ENCODE data around the gene NYAP2. TPM values are rescaled to one million over a fixed set of nuclear protein-coding genes. Genes with fewer than 3 reads are reported as not detected.
A peak's percentile ranks its signal among the peaks of the same experiment; 100 is the strongest.

Gene NYAP2
- total and polyA plus RNA-seq, 10 of the 15 experiments (the other 5 are each of a cell fraction or from before 2014, with no cell fraction given), result 0.03 TPM; not detected in 9

DNA sequence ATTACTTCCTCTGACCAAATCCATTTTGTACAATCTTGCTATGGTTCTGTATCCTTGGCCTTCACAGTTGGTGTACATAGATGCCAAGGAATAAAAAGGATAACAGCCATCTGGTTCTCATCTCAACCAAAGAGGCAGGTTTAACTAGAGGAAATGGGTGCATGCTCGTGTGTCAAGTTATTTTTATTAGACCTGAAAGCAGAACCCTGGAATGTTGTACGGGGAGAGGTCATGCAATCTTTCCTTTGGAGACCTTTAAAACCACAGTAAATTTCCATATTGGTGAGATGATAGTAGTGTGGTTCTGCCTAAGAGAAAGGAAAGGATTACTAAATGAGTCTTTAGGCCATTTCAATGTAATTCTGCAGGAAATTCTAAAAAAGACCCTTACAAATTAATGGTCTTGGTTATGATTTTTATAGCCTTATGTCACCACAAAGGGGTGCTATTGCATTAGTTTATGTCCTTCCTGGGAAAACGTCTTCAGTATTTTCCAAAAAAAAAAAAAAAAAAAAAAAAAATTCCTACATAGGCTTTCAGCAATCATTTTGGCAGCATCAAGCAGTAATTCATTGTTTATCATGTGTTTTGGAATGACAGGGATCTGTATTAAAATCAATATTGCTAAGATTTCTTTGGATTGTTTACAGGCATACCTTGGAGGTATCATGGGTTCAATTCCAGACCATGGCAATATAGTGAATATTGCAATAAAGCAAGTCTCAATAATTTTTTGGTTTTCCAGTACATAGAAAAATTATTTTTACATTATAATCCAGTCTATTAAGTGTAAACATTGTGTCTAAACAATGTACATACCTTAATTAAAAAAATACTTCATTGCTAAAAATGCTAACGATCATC, 270.8 kb downstream of the NYAP2 start:
- no peaks in the 10 kb centered on the region for H3K79me2 ChIP-seq (ENCODE audit: control insufficient read depth, insufficient read depth, low read length)
- RAD21 ChIA-PET (ENCODE audit: unreplicated experiment), result interaction anchor here (1.9 kb wide), 1 partner anchor 1132 kb away, joined by 6 read pairs; no protein-coding TSS in a partner anchor
- no peak overlapping the region for H3K4me3 ChIP-seq
- no peaks in the 10 kb centered on the region for H3K9me3 ChIP-seq (replicated peaks; ENCODE audit: control insufficient read depth, insufficient read depth, low read length)
- no peak overlapping the region for H3K4me2 ChIP-seq (ENCODE audit: control insufficient read depth, insufficient read depth)
- intact Hi-C loops (cut with micrococcal nuclease; ENCODE audit: unreplicated experiment) (no loop called here), in situ Hi-C loops (cut with MboI) (no loop called here)
- H4K20me1 ChIP-seq (ENCODE audit: control insufficient read depth, insufficient read depth), result no peaks in the 10 kb centered on the region
- H3K27ac ChIP-seq (ENCODE audit: control insufficient read depth, insufficient read depth), result no peak overlapping the region
- no peak overlapping the region for H3K9ac ChIP-seq (ENCODE audit: control insufficient read depth, insufficient read depth, low read length)
- no peaks in the 10 kb centered on the region for H3K36me3 ChIP-seq (ENCODE audit: control insufficient read depth in 2 of 2, insufficient read depth in 2 of 2, low read length in 1 of 2)
- ATAC-seq (no peak), FAIRE-seq (no peak), DNase-seq (ENCODE audit: low read depth, low spot score) (no peak)
- H2AFZ ChIP-seq (ENCODE audit: control insufficient read depth, low read depth, low read length), result no peak overlapping the region
- no peaks in the 10 kb centered on the region for H3K4me1 ChIP-seq (ENCODE audit: control insufficient read depth, insufficient read depth, low read length)
- CTCF ChIA-PET, result interaction anchor here (0.8 to 2.3 kb wide), 7 partner anchors 9 to 1568 kb away, joined by 3 to 13 read pairs (median 4); no protein-coding TSS in a partner anchor
- WGBS (ENCODE audit: insufficient coverage, insufficient replicate concordance, low lambda C conversion rate, missing lambda C conversion rate), result 0% methylated on average over 4 of the region's 4 CpGs
- POLR2A ChIA-PET, result interaction anchor here (0.5 kb wide), 1 partner anchor 15 kb away, joined by 4 read pairs; no protein-coding TSS in a partner anchor
- no peaks in the 10 kb centered on the region for H3K27me3 ChIP-seq (replicated peaks in 1 of 2; ENCODE audit: control insufficient read depth in 2 of 2, insufficient read depth in 2 of 2, low read length in 1 of 2)
- SMC1A ChIA-PET (ENCODE audit: uncharacterized antibody, unreplicated experiment), result interaction anchor here (1.0 to 1.9 kb wide), 4 partner anchors 1128 to 1317 kb away, joined by 3 to 13 read pairs (median 4); no protein-coding TSS in a partner anchor
- no TSS peak for BruUV-seq (replicated peaks)
- TF ChIP-seq, protein P1, sequence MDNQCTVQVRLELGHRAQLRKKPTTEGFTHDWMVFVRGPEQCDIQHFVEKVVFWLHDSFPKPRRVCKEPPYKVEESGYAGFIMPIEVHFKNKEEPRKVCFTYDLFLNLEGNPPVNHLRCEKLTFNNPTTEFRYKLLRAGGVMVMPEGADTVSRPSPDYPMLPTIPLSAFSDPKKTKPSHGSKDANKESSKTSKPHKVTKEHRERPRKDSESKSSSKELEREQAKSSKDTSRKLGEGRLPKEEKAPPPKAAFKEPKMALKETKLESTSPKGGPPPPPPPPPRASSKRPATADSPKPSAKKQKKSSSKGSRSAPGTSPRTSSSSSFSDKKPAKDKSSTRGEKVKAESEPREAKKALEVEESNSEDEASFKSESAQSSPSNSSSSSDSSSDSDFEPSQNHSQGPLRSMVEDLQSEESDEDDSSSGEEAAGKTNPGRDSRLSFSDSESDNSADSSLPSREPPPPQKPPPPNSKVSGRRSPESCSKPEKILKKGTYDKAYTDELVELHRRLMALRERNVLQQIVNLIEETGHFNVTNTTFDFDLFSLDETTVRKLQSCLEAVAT (IDR thresholded peaks at IDR 0.05), result no peak
- TF ChIP-seq, protein P2, sequence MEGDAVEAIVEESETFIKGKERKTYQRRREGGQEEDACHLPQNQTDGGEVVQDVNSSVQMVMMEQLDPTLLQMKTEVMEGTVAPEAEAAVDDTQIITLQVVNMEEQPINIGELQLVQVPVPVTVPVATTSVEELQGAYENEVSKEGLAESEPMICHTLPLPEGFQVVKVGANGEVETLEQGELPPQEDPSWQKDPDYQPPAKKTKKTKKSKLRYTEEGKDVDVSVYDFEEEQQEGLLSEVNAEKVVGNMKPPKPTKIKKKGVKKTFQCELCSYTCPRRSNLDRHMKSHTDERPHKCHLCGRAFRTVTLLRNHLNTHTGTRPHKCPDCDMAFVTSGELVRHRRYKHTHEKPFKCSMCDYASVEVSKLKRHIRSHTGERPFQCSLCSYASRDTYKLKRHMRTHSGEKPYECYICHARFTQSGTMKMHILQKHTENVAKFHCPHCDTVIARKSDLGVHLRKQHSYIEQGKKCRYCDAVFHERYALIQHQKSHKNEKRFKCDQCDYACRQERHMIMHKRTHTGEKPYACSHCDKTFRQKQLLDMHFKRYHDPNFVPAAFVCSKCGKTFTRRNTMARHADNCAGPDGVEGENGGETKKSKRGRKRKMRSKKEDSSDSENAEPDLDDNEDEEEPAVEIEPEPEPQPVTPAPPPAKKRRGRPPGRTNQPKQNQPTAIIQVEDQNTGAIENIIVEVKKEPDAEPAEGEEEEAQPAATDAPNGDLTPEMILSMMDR (IDR thresholded peaks at IDR 0.05 in 2 of 3, conservative IDR thresholded peaks at IDR 0.05 in 1 of 3; ENCODE audit: control insufficient read depth in 2 of 3, extremely low read depth in 1 of 3, insufficient read depth in 1 of 3, low read depth in 3 of 3, low read length in 3 of 3), result peak in 2 of 3 experiments; percentile 3 to 8; a peak in 1 of 6 replicates
- TF ChIP-seq RAD21 (IDR thresholded peaks at IDR 0.05; ENCODE audit: insufficient read depth, low read depth, low read length), result peak; percentile 52; the same call in 1 of the 2 replicates
- no peak for TF ChIP-seq HDGF (IDR thresholded peaks at IDR 0.05)
- TF ChIP-seq CHD4 (IDR thresholded peaks at IDR 0.05), result no peak
- no peak for TF ChIP-seq FOXM1 (IDR thresholded peaks at IDR 0.05; ENCODE audit: low read depth, low read length)
- TF ChIP-seq, protein P3, sequence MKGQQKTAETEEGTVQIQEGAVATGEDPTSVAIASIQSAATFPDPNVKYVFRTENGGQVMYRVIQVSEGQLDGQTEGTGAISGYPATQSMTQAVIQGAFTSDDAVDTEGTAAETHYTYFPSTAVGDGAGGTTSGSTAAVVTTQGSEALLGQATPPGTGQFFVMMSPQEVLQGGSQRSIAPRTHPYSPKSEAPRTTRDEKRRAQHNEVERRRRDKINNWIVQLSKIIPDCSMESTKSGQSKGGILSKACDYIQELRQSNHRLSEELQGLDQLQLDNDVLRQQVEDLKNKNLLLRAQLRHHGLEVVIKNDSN (IDR thresholded peaks at IDR 0.05; ENCODE audit: borderline replicate concordance, extremely low read length, insufficient read depth, low read depth, low read length), result no peak

All from GM12878 (cell line).